Fibroblast of lung (primary cell): ENCODE results near the gene CLCA1. TPM values are rescaled to one million over a fixed set of nuclear protein-coding genes. Genes with fewer than 3 reads are reported as not detected.

Source experiments
- DNase-seq, 2 donors: peaks; one replicate each; pipeline versions ENCODE4 v3.0.0 to v3.0.0-alpha.2; 2010; ENCODE audit warnings: low read depth in 2 of 2
- H2AFZ ChIP-seq: 2 replicates; pipeline ENCODE4 v1.5.1; 2012; ENCODE audit warnings: low read length, control low read depth, inconsistent platforms
- H3K27ac ChIP-seq: 2 replicates; pipeline ENCODE4 v1.5.1; 2011; ENCODE audit warnings: low read length, control low read depth; ENCODE audit not compliant: insufficient read depth
- H3K27me3 ChIP-seq: 2 replicates; pipeline ENCODE4 v1.5.1; 2011; ENCODE audit warnings: mild to moderate bottlenecking, low read length; ENCODE audit not compliant: control insufficient read depth, insufficient read depth
- H3K36me3 ChIP-seq: 2 replicates; pipeline ENCODE4 v1.5.1; 2011; ENCODE audit warnings: low read length; ENCODE audit not compliant: control insufficient read depth, insufficient read depth
- H3K4me1 ChIP-seq: 2 replicates; pipeline ENCODE4 v1.5.1; 2011; ENCODE audit warnings: low read length; ENCODE audit not compliant: control insufficient read depth, insufficient read depth; ENCODE audit errors: extremely low read depth
- H3K4me2 ChIP-seq: 2 replicates; pipeline ENCODE4 v1.5.1; 2011; ENCODE audit warnings: low read length, control low read depth; ENCODE audit not compliant: insufficient read depth; ENCODE audit errors: extremely low read depth
- H3K4me3 ChIP-seq, 4 experiments: fragments of 200-600 bp in 1 of 4; sonication (generic) in 1 of 4; replicated peaks in 1 of 4; 2 replicates each; pipeline ENCODE4 v1.5.1; 2011 to 2016; ENCODE audit warnings: low read length in 4 of 4, low read depth in 3 of 4, mild to moderate bottlenecking in 3 of 4, control low read depth in 2 of 4, inconsistent platforms in 1 of 4, mixed read lengths in 1 of 4; ENCODE audit not compliant: insufficient read depth in 1 of 4; ENCODE audit errors: control extremely low read depth in 1 of 4
- H3K79me2 ChIP-seq: 2 replicates; pipeline ENCODE4 v1.5.1; 2012; ENCODE audit warnings: mild to moderate bottlenecking, low read length, inconsistent platforms; ENCODE audit not compliant: control insufficient read depth, insufficient read depth
- H3K9ac ChIP-seq: 2 replicates; pipeline ENCODE4 v1.5.1; 2011; ENCODE audit warnings: mild to moderate bottlenecking, low read length, control low read depth; ENCODE audit not compliant: insufficient read depth
- H3K9me3 ChIP-seq: 2 replicates; pipeline ENCODE4 v1.5.1; 2012; ENCODE audit warnings: low read depth, low read length; ENCODE audit not compliant: control insufficient read depth, insufficient read depth
- H4K20me1 ChIP-seq: 2 replicates; pipeline ENCODE4 v1.5.1; 2011; ENCODE audit warnings: low read length; ENCODE audit not compliant: control insufficient read depth, insufficient read depth; ENCODE audit errors: extremely low read depth
- EZH2 ChIP-seq: IDR thresholded peaks from 2 replicates; pipeline ENCODE4 v1.5.1; 2012; ENCODE audit warnings: low read length, control low read depth, mild to moderate bottlenecking; ENCODE audit errors: missing control alignments
- polyA plus RNA-seq, 2 donors: library from polyadenylated mRNA; depleted of rRNA in 1 of 2; stranded (reverse) in 1 of 2; unstranded in 1 of 2; fragments of >200 nt; gene quantifications; 2 replicates each; pipeline ENCODE4 v1.2.1, GENCODE V29; 2011 to 2012; ENCODE audit warnings: missing spikeins in 1 of 2
- total RNA-seq: library from RNA; depleted of rRNA; stranded (reverse); fragments of >200 nt; gene quantifications from 2 replicates; pipeline ENCODE4 v1.2.1, GENCODE V29; 2014
- TF ChIP-seq, protein P1 (sequence below), 2 donors: IDR thresholded peaks in 1 of 2; conservative IDR thresholded peaks in 1 of 2; 1 replicate in 1 of 2; 2 replicates in 1 of 2; pipeline ENCODE4 v1.5.1; 2011 to 2012; ENCODE audit warnings: low read length in 2 of 2, control low read depth in 1 of 2, inconsistent platforms in 1 of 2, low read depth in 1 of 2, mild to moderate bottlenecking in 1 of 2

CLCA1 gene
- total and polyA plus RNA-seq, 2 donors (not counting 1 experiment from before 2014, with no cell fraction given), result 0.01 TPM; not detected in 1

GRCh38 chr1:86466986-86467385, 1.7 kb upstream of the CLCA1 start:
- no peak overlapping the region for H2AFZ ChIP-seq
- no peak overlapping the region for H3K27ac ChIP-seq
- no peaks in the 10 kb centered on the region for H3K27me3 ChIP-seq
- H3K4me1 ChIP-seq, result no peaks in the 10 kb centered on the region
- H3K4me3 ChIP-seq, result no peak overlapping the region
- H3K4me2 ChIP-seq, result no peak overlapping the region
- peak in 1 of 2 donors; percentile 11 for DNase-seq
- no peaks in the 10 kb centered on the region for H4K20me1 ChIP-seq
- no peak overlapping the region for H3K9ac ChIP-seq
- no peaks in the 10 kb centered on the region for H3K79me2 ChIP-seq
- no peaks in the 10 kb centered on the region for H3K36me3 ChIP-seq
- TF ChIP-seq, protein P1, sequence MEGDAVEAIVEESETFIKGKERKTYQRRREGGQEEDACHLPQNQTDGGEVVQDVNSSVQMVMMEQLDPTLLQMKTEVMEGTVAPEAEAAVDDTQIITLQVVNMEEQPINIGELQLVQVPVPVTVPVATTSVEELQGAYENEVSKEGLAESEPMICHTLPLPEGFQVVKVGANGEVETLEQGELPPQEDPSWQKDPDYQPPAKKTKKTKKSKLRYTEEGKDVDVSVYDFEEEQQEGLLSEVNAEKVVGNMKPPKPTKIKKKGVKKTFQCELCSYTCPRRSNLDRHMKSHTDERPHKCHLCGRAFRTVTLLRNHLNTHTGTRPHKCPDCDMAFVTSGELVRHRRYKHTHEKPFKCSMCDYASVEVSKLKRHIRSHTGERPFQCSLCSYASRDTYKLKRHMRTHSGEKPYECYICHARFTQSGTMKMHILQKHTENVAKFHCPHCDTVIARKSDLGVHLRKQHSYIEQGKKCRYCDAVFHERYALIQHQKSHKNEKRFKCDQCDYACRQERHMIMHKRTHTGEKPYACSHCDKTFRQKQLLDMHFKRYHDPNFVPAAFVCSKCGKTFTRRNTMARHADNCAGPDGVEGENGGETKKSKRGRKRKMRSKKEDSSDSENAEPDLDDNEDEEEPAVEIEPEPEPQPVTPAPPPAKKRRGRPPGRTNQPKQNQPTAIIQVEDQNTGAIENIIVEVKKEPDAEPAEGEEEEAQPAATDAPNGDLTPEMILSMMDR (conservative IDR thresholded peaks at IDR 0.05 in 1 of 2, IDR thresholded peaks at IDR 0.05 in 1 of 2; ENCODE audit: low read depth in 1 of 2, low read length in 2 of 2), result no peak
- no peak for TF ChIP-seq EZH2
- no peaks in the 10 kb centered on the region for H3K9me3 ChIP-seq

- TF ChIP-seq, protein P1 (conservative IDR thresholded peaks at IDR 0.05 in 1 of 2, IDR thresholded peaks at IDR 0.05 in 1 of 2; ENCODE audit: low read depth in 1 of 2, low read length in 2 of 2), result no peak
- TF ChIP-seq EZH2, result no peak
- no peak overlapping the region for H3K4me2 ChIP-seq
- no peaks in the 10 kb centered on the region for H3K9me3 ChIP-seq
- no peak overlapping the region for H3K9ac ChIP-seq
- H3K36me3 ChIP-seq, result no peaks in the 10 kb centered on the region
- no peaks in the 10 kb centered on the region for H3K79me2 ChIP-seq
- no peak overlapping the region for H3K4me3 ChIP-seq
- no peaks in the 10 kb centered on the region for H4K20me1 ChIP-seq
- H3K4me1 ChIP-seq, result no peaks in the 10 kb centered on the region
- H2AFZ ChIP-seq, result no peak overlapping the region
- no peak for DNase-seq
- H3K27me3 ChIP-seq, result no peaks in the 10 kb centered on the region
- no peak overlapping the region for H3K27ac ChIP-seq
These were observed 2.1 kb downstream of the CLCA1 start for GRCh38 chr1:86470859-86471258.

DNA sequence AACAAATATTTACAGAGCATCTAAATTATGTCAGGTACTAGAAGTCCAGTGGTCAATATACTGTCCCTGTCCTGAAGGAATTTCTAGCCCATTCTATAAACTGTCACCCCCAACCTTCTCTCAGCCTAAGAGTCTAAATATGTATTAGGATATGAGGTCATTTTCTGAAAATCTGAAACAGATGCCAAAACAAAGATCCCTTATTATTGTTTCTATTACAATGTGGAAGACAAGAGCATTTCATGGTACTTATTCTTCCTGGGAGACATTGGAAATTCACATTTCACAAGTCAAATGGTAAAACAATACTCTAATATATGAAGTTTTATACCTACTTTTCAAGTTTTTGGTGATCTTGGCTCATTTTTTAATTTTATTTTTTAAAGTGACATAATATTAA, 2.6 kb downstream of the CLCA1 start:
- no peaks in the 10 kb centered on the region for H3K9me3 ChIP-seq
- no peak overlapping the region for H3K4me3 ChIP-seq
- H4K20me1 ChIP-seq, result no peaks in the 10 kb centered on the region
- no peak overlapping the region for H2AFZ ChIP-seq
- no peaks in the 10 kb centered on the region for H3K36me3 ChIP-seq
- no peaks in the 10 kb centered on the region for H3K27me3 ChIP-seq
- no peak overlapping the region for H3K27ac ChIP-seq
- no peaks in the 10 kb centered on the region for H3K4me1 ChIP-seq
- TF ChIP-seq EZH2, result no peak
- TF ChIP-seq, protein P1 (conservative IDR thresholded peaks at IDR 0.05 in 1 of 2, IDR thresholded peaks at IDR 0.05 in 1 of 2; ENCODE audit: low read depth in 1 of 2, low read length in 2 of 2), result no peak
- H3K4me2 ChIP-seq, result no peak overlapping the region
- no peak overlapping the region for H3K9ac ChIP-seq
- H3K79me2 ChIP-seq, result no peaks in the 10 kb centered on the region
- DNase-seq, result peak; percentile 3 to 18
